Fibroblast of lung (primary cell): ENCODE data around the gene NPR1. TPM values are rescaled to one million over a fixed set of nuclear protein-coding genes. Genes with fewer than 3 reads are reported as not detected.
"Not testable (repeated sequence)": the region's sequence is repeated elsewhere in the genome, so short reads cannot be mapped to it uniquely, and the experiment has no call there.

Source experiments
- DNase-seq, 2 donors: peaks; one replicate each; pipeline versions ENCODE4 v3.0.0 to v3.0.0-alpha.2; 2010; ENCODE audit warnings: low read depth in 2 of 2
- H2AFZ ChIP-seq: 2 replicates; pipeline ENCODE4 v1.5.1; 2012; ENCODE audit warnings: low read length, control low read depth, inconsistent platforms
- H3K27ac ChIP-seq: 2 replicates; pipeline ENCODE4 v1.5.1; 2011; ENCODE audit warnings: low read length, control low read depth; ENCODE audit not compliant: insufficient read depth
- H3K27me3 ChIP-seq: 2 replicates; pipeline ENCODE4 v1.5.1; 2011; ENCODE audit warnings: mild to moderate bottlenecking, low read length; ENCODE audit not compliant: control insufficient read depth, insufficient read depth
- H3K36me3 ChIP-seq: 2 replicates; pipeline ENCODE4 v1.5.1; 2011; ENCODE audit warnings: low read length; ENCODE audit not compliant: control insufficient read depth, insufficient read depth
- H3K4me1 ChIP-seq: 2 replicates; pipeline ENCODE4 v1.5.1; 2011; ENCODE audit warnings: low read length; ENCODE audit not compliant: control insufficient read depth, insufficient read depth; ENCODE audit errors: extremely low read depth
- H3K4me2 ChIP-seq: 2 replicates; pipeline ENCODE4 v1.5.1; 2011; ENCODE audit warnings: low read length, control low read depth; ENCODE audit not compliant: insufficient read depth; ENCODE audit errors: extremely low read depth
- H3K4me3 ChIP-seq, 4 experiments: fragments of 200-600 bp in 1 of 4; sonication (generic) in 1 of 4; replicated peaks in 1 of 4; 2 replicates each; pipeline ENCODE4 v1.5.1; 2011 to 2016; ENCODE audit warnings: low read length in 4 of 4, low read depth in 3 of 4, mild to moderate bottlenecking in 3 of 4, control low read depth in 2 of 4, inconsistent platforms in 1 of 4, mixed read lengths in 1 of 4; ENCODE audit not compliant: insufficient read depth in 1 of 4; ENCODE audit errors: control extremely low read depth in 1 of 4
- H3K79me2 ChIP-seq: 2 replicates; pipeline ENCODE4 v1.5.1; 2012; ENCODE audit warnings: mild to moderate bottlenecking, low read length, inconsistent platforms; ENCODE audit not compliant: control insufficient read depth, insufficient read depth
- H3K9ac ChIP-seq: 2 replicates; pipeline ENCODE4 v1.5.1; 2011; ENCODE audit warnings: mild to moderate bottlenecking, low read length, control low read depth; ENCODE audit not compliant: insufficient read depth
- H3K9me3 ChIP-seq: 2 replicates; pipeline ENCODE4 v1.5.1; 2012; ENCODE audit warnings: low read depth, low read length; ENCODE audit not compliant: control insufficient read depth, insufficient read depth
- H4K20me1 ChIP-seq: 2 replicates; pipeline ENCODE4 v1.5.1; 2011; ENCODE audit warnings: low read length; ENCODE audit not compliant: control insufficient read depth, insufficient read depth; ENCODE audit errors: extremely low read depth
- CTCF ChIP-seq, 2 donors: IDR thresholded peaks in 1 of 2; conservative IDR thresholded peaks in 1 of 2; 1 replicate in 1 of 2; 2 replicates in 1 of 2; pipeline ENCODE4 v1.5.1; 2011 to 2012; ENCODE audit warnings: low read length in 2 of 2, control low read depth in 1 of 2, inconsistent platforms in 1 of 2, low read depth in 1 of 2, mild to moderate bottlenecking in 1 of 2
- EZH2 ChIP-seq: IDR thresholded peaks from 2 replicates; pipeline ENCODE4 v1.5.1; 2012; ENCODE audit warnings: low read length, control low read depth, mild to moderate bottlenecking; ENCODE audit errors: missing control alignments
- polyA plus RNA-seq, 2 donors: library from polyadenylated mRNA; depleted of rRNA in 1 of 2; stranded (reverse) in 1 of 2; unstranded in 1 of 2; fragments of >200 nt; gene quantifications; 2 replicates each; pipeline ENCODE4 v1.2.1, GENCODE V29; 2011 to 2012; ENCODE audit warnings: missing spikeins in 1 of 2
- total RNA-seq: library from RNA; depleted of rRNA; stranded (reverse); fragments of >200 nt; gene quantifications from 2 replicates; pipeline ENCODE4 v1.2.1, GENCODE V29; 2014

NPR1 gene
- total and polyA plus RNA-seq, 2 donors (not counting 1 experiment from before 2014, with no cell fraction given) = 0.14 to 0.66 TPM

GRCh38 chr1:153711026-153711425 lies 32.5 kb downstream of the NPR1 start:
- H3K4me2 ChIP-seq = no peak overlapping the region
- no peaks in the 10 kb centered on the region for H3K79me2 ChIP-seq
- H3K4me3 ChIP-seq = no peak overlapping the region
- no peak overlapping the region for H2AFZ ChIP-seq
- no peaks in the 10 kb centered on the region for H3K9me3 ChIP-seq
- no peaks in the 10 kb centered on the region for H3K36me3 ChIP-seq
- H3K27ac ChIP-seq = no peak overlapping the region
- no peaks in the 10 kb centered on the region for H4K20me1 ChIP-seq
- TF ChIP-seq CTCF (conservative IDR thresholded peaks at IDR 0.05 in 1 of 2, IDR thresholded peaks at IDR 0.05 in 1 of 2; ENCODE audit: low read depth in 1 of 2, low read length in 2 of 2) (no peak), EZH2 (no peak)
- no peak overlapping the region for H3K9ac ChIP-seq
- no peaks in the 10 kb centered on the region for H3K27me3 ChIP-seq
- no peak for DNase-seq
- H3K4me1 ChIP-seq = no peaks in the 10 kb centered on the region

DNA sequence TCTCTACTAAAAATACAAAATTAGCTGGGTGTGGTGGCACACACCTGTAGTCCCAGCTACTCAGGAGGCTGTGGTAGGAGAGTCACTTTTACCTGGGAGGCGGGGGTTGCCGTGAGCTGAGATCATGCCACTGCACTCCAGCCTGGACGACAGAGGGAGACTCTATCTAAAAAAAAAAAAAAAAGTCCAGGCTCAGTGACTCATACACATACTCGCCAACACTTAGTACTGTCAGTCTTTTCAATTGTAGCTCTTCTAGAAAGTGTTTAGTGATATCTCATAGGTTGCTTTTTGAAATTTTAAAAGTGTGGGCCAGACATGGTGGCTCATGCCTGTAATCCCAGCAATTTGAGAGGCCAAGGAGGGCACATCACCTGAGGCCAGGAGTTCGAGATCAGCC lies 37.7 kb downstream of the NPR1 start:
- not testable (repeated sequence) for H3K9ac ChIP-seq, H3K4me3 ChIP-seq, H3K36me3 ChIP-seq, H4K20me1 ChIP-seq, H3K4me2 ChIP-seq, H3K9me3 ChIP-seq, H3K27me3 ChIP-seq, DNase-seq, H3K79me2 ChIP-seq, H2AFZ ChIP-seq, H3K27ac ChIP-seq, H3K4me1 ChIP-seq

DNA sequence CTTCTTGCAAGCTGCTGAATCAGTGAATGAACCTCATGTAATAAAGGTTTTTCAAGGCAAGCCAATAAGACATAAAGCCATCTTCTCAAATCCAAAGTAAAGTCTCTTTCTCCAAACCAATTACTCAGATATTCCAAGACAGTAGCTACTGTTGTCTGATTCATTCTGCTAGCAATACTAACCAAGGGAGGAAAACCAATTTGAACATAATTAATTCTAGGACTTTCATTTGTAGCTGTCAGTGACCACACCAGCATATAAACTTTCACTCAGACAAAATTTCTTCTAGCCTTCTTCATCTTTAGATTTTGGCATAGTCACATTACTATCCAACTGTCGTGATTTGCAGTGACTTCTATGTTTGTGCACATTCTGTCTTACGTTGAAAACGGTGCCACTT lies 38.8 kb downstream of the NPR1 start:
- no peak for DNase-seq
- H3K36me3 ChIP-seq = no peaks in the 10 kb centered on the region
- TF ChIP-seq CTCF (conservative IDR thresholded peaks at IDR 0.05 in 1 of 2, IDR thresholded peaks at IDR 0.05 in 1 of 2; ENCODE audit: low read depth in 1 of 2, low read length in 2 of 2) (no peak), EZH2 (no peak)
- no peaks in the 10 kb centered on the region for H4K20me1 ChIP-seq
- H3K9ac ChIP-seq = no peak overlapping the region
- H3K27ac ChIP-seq = no peak overlapping the region
- H3K4me3 ChIP-seq = no peak overlapping the region
- H3K4me1 ChIP-seq = no peaks in the 10 kb centered on the region
- no peak overlapping the region for H2AFZ ChIP-seq
- H3K27me3 ChIP-seq = no peaks in the 10 kb centered on the region
- no peaks in the 10 kb centered on the region for H3K9me3 ChIP-seq
- no peak overlapping the region for H3K4me2 ChIP-seq
- H3K79me2 ChIP-seq = no peaks in the 10 kb centered on the region
